CD4-positive, CD25-positive, alpha-beta regulatory T cell (primary cell): ENCODE measurements around the gene HRH1. TPM values are rescaled to one million over a fixed set of nuclear protein-coding genes. Genes with fewer than 3 reads are reported as not detected.
"Not testable (repeated sequence)": the region's sequence is repeated elsewhere in the genome, so short reads cannot be mapped to it uniquely, and the experiment has no call there.

Source experiments
- ATAC-seq, 2 donors: fragments of 150-1000 bp; cut with Tn5 transposase; one replicate each; pipeline ENCODE4 v1.10.0; 2021; ENCODE audit warnings: low read depth in 2 of 2, moderate number of reproducible peaks in 2 of 2, moderate library complexity in 1 of 2
- DNase-seq, 3 donors: peaks; one replicate each; pipeline versions ENCODE4 v3.0.0 to v3.0.0-alpha.2; 2012 to 2022; ENCODE audit warnings: mixed read lengths in 1 of 3
- H3K27ac ChIP-seq: one replicate; pipeline ENCODE4 v1.7.0; 2013; ENCODE audit warnings: mild to moderate bottlenecking, low read length; ENCODE audit not compliant: insufficient read depth, poor library complexity, severe bottlenecking
- H3K27me3 ChIP-seq: one replicate; pipeline ENCODE4 v1.7.0; 2013; ENCODE audit warnings: low read length; ENCODE audit not compliant: control insufficient read depth, insufficient read depth
- H3K36me3 ChIP-seq: one replicate; pipeline ENCODE4 v1.7.0; 2013; ENCODE audit warnings: mild to moderate bottlenecking, low read length, moderate library complexity; ENCODE audit not compliant: control insufficient read depth, insufficient read depth
- H3K4me1 ChIP-seq: 2 replicates; pipeline ENCODE4 v1.7.0; 2013; ENCODE audit warnings: mild to moderate bottlenecking, low read length; ENCODE audit not compliant: insufficient read depth, control insufficient read depth, poor library complexity, severe bottlenecking
- H3K4me3 ChIP-seq: one replicate; pipeline ENCODE4 v1.7.0; 2013; ENCODE audit warnings: low read depth, mild to moderate bottlenecking, low read length, moderate library complexity
- H3K9me3 ChIP-seq, 2 experiments: 1 replicate in 1 of 2; 2 replicates in 1 of 2; pipeline ENCODE4 v1.7.0; 2013; ENCODE audit warnings: low read length in 2 of 2, mild to moderate bottlenecking in 1 of 2, moderate library complexity in 1 of 2; ENCODE audit not compliant: control insufficient read depth in 2 of 2
- H3K27ac Mint-ChIP-seq, 3 donors: one replicate each; pipeline ENCODE4 v1.8.0; 2020 to 2022; ENCODE audit warnings: mild to moderate bottlenecking in 3 of 3, mixed read lengths in 3 of 3, moderate library complexity in 2 of 3
- H3K27me3 Mint-ChIP-seq: one replicate; pipeline ENCODE4 v1.8.0; 2022; ENCODE audit warnings: mild to moderate bottlenecking, mixed read lengths
- H3K36me3 Mint-ChIP-seq: one replicate; pipeline ENCODE4 v1.8.0; 2020; ENCODE audit warnings: mixed read lengths
- H3K4me1 Mint-ChIP-seq, 4 donors: one replicate each; pipeline ENCODE4 v1.8.0; 2020 to 2022; ENCODE audit warnings: mixed read lengths in 4 of 4, mild to moderate bottlenecking in 1 of 4
- H3K4me3 Mint-ChIP-seq, 4 donors: one replicate each; pipeline ENCODE4 v1.8.0; 2020 to 2022; ENCODE audit warnings: mild to moderate bottlenecking in 4 of 4, mixed read lengths in 4 of 4, moderate library complexity in 3 of 4
- H3K9me3 Mint-ChIP-seq, 7 donors: one replicate each; pipeline ENCODE4 v1.8.0; 2020 to 2022; ENCODE audit warnings: mixed read lengths in 7 of 7, mild to moderate bottlenecking in 3 of 7, moderate library complexity in 2 of 7
- polyA plus RNA-seq, 4 donors: library from polyadenylated mRNA; unstranded; fragments of 300-500 nt; fragmentation: Illumina TruSeq; gene quantifications; one replicate each; pipeline ENCODE4 v1.2.3, GENCODE V29; 2021
- total RNA-seq: library from RNA; stranded (reverse); gene quantifications from one replicate; pipeline ENCODE4 v1.2.3, GENCODE V29; 2022

HRH1 gene
- total and polyA plus RNA-seq, 5 donors from 2014 or later = 0.15 TPM; not detected in 3

DNA sequence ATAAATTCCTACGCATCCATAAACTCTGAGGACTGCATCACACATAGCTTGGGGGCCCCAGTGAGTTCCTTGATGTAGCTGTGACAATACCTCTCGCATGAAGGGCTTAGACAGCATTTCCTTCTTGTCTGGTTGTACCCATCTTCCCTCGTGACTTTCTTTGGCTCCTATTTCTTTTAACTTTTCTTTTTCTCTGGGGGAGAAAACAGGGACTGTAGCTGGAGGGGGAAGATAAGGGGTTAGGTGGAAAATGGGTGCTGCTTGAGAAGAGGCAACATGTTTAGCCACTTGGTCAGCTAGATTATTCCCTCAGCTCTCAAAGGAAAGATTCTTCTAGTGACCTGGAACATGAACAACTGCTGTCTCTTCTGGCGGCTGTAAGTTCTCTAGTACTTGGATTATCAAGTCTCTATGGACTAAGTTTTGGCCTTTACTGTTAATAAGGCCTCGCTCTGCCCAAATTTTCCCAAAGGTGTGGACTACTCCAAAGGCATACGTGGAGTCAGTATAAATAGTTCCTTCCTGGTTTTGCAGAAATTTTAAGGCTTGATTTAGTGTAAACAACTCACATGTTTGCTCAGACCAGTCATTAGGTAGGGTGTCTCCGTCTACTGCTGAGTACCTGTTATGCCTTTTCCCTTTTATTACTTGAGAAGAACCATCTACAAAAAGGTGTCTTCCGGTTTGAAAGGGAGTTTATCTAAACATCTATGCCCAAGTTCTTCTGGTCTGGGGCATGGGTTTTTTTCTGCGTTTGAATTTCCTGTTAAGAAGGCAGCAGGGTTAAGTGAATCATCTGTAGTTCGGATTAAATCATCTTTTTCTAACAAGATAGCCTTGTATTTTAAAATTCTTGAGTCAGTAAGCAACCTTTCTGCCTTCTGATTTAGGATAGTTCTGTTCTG, 96.9 kb downstream of the HRH1 start:
- H3K4me3 ChIP-seq = peak overlapping the region; percentile 3
- H3K4me3 Mint-ChIP-seq = peak overlapping the region in 3 of 4 donors; percentile 13 to 47 (median 29)
- DNase-seq (peak in 1 of 3 donors; percentile 57), ATAC-seq (peak; percentile 47 to 53)
- peaks cover 0 to 13% (median 9%) of the 10 kb centered on the region in 4 donors for H3K4me1 Mint-ChIP-seq
- peak overlapping the region; percentile 56 to 87 (median 86) for H3K27ac Mint-ChIP-seq
- no peaks in the 10 kb centered on the region for H3K36me3 ChIP-seq
- peak overlapping the region; percentile 47 for H3K27ac ChIP-seq
- H3K4me1 ChIP-seq = peaks cover 3% of the 10 kb centered on the region
- H3K36me3 Mint-ChIP-seq = no peaks in the 10 kb centered on the region
- H3K27me3 ChIP-seq = no peaks in the 10 kb centered on the region
- H3K9me3 ChIP-seq = peaks cover 0 to 2% of the 10 kb centered on the region in 2 experiments
- H3K9me3 Mint-ChIP-seq = peaks cover 0 to 2% (median 0%) of the 10 kb centered on the region in 7 donors
- H3K27me3 Mint-ChIP-seq = peaks cover 4% of the 10 kb centered on the region

DNA sequence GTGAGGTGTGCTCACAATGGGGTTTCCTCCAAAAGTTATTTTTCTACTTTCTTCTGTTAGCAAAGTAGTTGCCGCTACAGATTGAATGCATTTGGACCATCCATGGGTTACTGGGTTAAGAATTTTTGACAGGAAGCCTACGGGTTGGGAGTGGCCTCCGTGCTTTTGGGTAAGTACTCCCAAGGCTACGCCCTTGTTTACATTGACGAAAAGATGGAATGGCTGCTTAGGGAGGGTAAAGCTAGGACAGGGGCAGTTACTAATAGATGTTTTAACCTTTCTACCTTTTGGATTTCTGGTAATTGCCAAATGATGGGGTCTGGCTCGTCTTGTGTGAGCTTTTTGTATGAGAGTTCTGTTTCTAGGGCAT, 97.5 kb downstream of the HRH1 start:
- Mint-ChIP-seq H3K36me3 (no peaks in the 10 kb centered on the region), H3K4me3 (peak overlapping the region in 1 of 4 donors; percentile 13), H3K27me3 (peaks cover 4% of the 10 kb centered on the region), H3K4me1 (peaks cover 0 to 13% (median 9%) of the 10 kb centered on the region in 4 donors), H3K9me3 (peaks cover 0 to 2% (median 0%) of the 10 kb centered on the region in 7 donors), H3K27ac (peak overlapping the region in 2 of 3 donors; percentile 56 to 86)
- DNase-seq (no peak), ATAC-seq (no peak)
- H3K27me3 ChIP-seq = no peaks in the 10 kb centered on the region
- H3K4me3 ChIP-seq = no peak overlapping the region
- H3K9me3 ChIP-seq = peaks cover 0 to 2% of the 10 kb centered on the region in 2 experiments
- H3K36me3 ChIP-seq = no peaks in the 10 kb centered on the region
- no peak overlapping the region for H3K27ac ChIP-seq
- H3K4me1 ChIP-seq = peaks cover 3% of the 10 kb centered on the region

DNA sequence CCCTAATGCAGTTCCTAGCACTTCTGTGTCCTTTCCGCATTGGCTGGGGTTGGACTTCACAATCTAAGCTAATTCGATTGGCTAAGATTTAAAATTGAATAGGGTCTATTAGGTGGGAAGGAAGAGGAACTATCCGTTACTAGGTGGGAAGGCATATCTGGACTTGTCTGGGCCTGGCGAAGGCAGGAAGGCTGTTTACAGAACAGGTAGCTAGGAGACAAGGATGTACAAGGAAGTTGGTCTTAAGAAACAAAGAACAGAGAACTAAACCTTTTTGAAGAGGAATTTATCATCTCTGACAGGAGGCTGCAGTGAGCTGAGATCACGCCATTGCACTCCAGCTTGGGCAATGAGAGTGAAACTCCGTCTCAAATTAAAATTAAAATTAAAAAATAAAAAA, 100.6 kb downstream of the HRH1 start:
- Histone ChIP-seq H3K36me3 (no peaks in the 10 kb centered on the region), H3K27ac (no peak overlapping the region), H3K4me3 (no peak overlapping the region), H3K9me3 (peaks cover 0 to 2% of the 10 kb centered on the region in 2 experiments), H3K4me1 (peaks cover 3% of the 10 kb centered on the region), H3K27me3 (no peaks in the 10 kb centered on the region)
- H3K4me1 Mint-ChIP-seq = peaks cover 0 to 13% (median 9%) of the 10 kb centered on the region in 4 donors
- no peak overlapping the region for H3K4me3 Mint-ChIP-seq
- no peak for ATAC-seq
- peaks cover 0 to 2% (median 0%) of the 10 kb centered on the region in 7 donors for H3K9me3 Mint-ChIP-seq
- H3K36me3 Mint-ChIP-seq = no peaks in the 10 kb centered on the region
- DNase-seq = no peak
- H3K27ac Mint-ChIP-seq = no peak overlapping the region
- H3K27me3 Mint-ChIP-seq = peaks cover 8% of the 10 kb centered on the region

DNA sequence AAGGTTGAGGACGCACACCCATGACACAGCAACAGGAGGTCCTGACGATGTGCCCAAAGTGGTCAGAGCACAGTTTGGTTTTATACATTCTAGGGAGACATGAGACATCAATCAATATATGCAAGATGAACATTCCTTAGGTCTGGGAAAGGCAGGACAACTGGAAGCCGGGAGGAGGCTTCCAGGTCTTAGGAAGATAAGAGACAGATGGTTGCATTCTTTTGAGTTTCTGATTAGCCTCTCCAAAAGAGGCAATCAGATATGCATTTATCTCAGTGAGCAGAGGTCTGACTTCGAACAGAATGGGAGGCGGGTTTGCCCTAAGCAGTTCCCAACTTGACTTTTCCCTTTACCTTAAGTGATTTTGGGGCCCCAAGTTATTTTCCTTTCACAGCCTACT, 101.2 kb downstream of the HRH1 start:
- not testable (repeated sequence) for H3K36me3 Mint-ChIP-seq, H3K27me3 ChIP-seq, H3K27ac ChIP-seq, ATAC-seq, H3K4me1 ChIP-seq, H3K9me3 ChIP-seq, H3K4me3 ChIP-seq, H3K27me3 Mint-ChIP-seq, H3K36me3 ChIP-seq, H3K4me3 Mint-ChIP-seq, H3K9me3 Mint-ChIP-seq, DNase-seq
- Mint-ChIP-seq H3K27ac (peak overlapping the region in 1 of 3 donors; percentile 26), H3K4me1 (peaks cover 0 to 13% (median 9%) of the 10 kb centered on the region in 4 donors)

DNA sequence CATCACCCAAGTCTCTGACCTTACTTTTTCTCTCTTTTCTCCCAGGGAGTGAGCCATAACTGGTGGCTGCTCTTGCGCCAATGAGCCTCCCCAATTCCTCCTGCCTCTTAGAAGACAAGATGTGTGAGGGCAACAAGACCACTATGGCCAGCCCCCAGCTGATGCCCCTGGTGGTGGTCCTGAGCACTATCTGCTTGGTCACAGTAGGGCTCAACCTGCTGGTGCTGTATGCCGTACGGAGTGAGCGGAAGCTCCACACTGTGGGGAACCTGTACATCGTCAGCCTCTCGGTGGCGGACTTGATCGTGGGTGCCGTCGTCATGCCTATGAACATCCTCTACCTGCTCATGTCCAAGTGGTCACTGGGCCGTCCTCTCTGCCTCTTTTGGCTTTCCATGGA, 104.7 kb downstream of the HRH1 start:
- Mint-ChIP-seq H3K36me3 (no peaks in the 10 kb centered on the region), H3K9me3 (peaks cover 0 to 2% (median 0%) of the 10 kb centered on the region in 7 donors), H3K4me1 (no peaks in the 10 kb centered on the region), H3K27me3 (peaks cover 20% of the 10 kb centered on the region), H3K27ac (no peak overlapping the region), H3K4me3 (no peak overlapping the region)
- H3K4me3 ChIP-seq = no peak overlapping the region
- no peaks in the 10 kb centered on the region for H3K4me1 ChIP-seq
- H3K27me3 ChIP-seq = peaks cover 2% of the 10 kb centered on the region
- no peaks in the 10 kb centered on the region for H3K36me3 ChIP-seq
- H3K27ac ChIP-seq = no peak overlapping the region
- peaks cover 0 to 2% of the 10 kb centered on the region in 2 experiments for H3K9me3 ChIP-seq
- ATAC-seq = no peak
- no peak for DNase-seq

DNA sequence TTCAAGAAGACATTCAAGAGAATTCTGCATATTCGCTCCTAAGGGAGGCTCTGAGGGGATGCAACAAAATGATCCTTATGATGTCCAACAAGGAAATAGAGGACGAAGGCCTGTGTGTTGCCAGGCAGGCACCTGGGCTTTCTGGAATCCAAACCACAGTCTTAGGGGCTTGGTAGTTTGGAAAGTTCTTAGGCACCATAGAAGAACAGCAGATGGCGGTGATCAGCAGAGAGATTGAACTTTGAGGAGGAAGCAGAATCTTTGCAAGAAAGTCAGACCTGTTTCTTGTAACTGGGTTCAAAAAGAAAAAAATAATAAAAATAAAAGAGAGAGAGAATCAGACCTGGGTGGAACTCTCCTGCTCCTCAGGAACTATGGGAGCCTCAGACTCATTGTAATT, 106.2 kb downstream of the HRH1 start:
- no peak overlapping the region for H3K4me3 Mint-ChIP-seq
- H3K9me3 Mint-ChIP-seq = peaks cover 0 to 2% (median 0%) of the 10 kb centered on the region in 7 donors
- DNase-seq (no peak), ATAC-seq (no peak)
- H3K27ac Mint-ChIP-seq = no peak overlapping the region
- H3K4me1 ChIP-seq = no peaks in the 10 kb centered on the region
- H3K27me3 Mint-ChIP-seq = peaks cover 20% of the 10 kb centered on the region
- no peaks in the 10 kb centered on the region for H3K36me3 Mint-ChIP-seq
- no peak overlapping the region for H3K4me3 ChIP-seq
- peaks cover 6% of the 10 kb centered on the region for H3K27me3 ChIP-seq
- no peak overlapping the region for H3K27ac ChIP-seq
- no peaks in the 10 kb centered on the region for H3K36me3 ChIP-seq
- H3K9me3 ChIP-seq = peaks cover 0 to 2% of the 10 kb centered on the region in 2 experiments
- no peaks in the 10 kb centered on the region for H3K4me1 Mint-ChIP-seq

DNA sequence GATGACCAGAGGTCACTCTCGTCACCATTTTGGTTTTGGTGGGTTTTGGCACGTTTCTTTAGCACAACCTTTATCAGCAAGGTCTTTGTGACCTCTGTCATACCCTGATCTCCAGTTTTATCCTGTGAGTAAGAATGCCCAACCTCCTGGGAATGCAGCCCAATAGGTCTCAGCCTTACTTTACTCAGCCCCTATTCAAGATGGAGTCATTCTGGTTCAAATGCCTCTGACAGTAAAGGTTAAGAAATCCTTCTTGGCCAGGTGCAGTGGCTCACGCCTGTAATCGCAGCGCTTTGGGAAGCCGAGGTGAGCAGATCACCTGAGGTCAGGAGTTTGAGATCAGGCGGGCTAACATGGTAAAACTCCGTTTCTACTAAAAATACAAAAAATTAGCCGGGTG, 114.7 kb downstream of the HRH1 start:
- Mint-ChIP-seq H3K4me3 (no peak overlapping the region), H3K27me3 (peaks cover 36% of the 10 kb centered on the region), H3K4me1 (peaks cover 12 to 33% (median 20%) of the 10 kb centered on the region in 4 donors), H3K27ac (no peak overlapping the region), H3K36me3 (no peaks in the 10 kb centered on the region), H3K9me3 (no peaks in the 10 kb centered on the region)
- Histone ChIP-seq H3K4me3 (no peak overlapping the region), H3K9me3 (no peaks in the 10 kb centered on the region), H3K27ac (no peak overlapping the region), H3K4me1 (peaks cover 17% of the 10 kb centered on the region), H3K36me3 (no peaks in the 10 kb centered on the region), H3K27me3 (peaks cover 4% of the 10 kb centered on the region)
- no peak for ATAC-seq
- DNase-seq = no peak
